Smooth muscle cell (in vitro differentiated cells): ENCODE data around the gene HEY2. TPM values are rescaled to one million over a fixed set of nuclear protein-coding genes. Genes with fewer than 3 reads are reported as not detected.

Experiments used
- DNase-seq: peaks from one replicate; lab custom pipeline; 2025; ENCODE audit not compliant: unreplicated experiment; lab: John Stamatoyannopoulos, UW
- H2AFZ ChIP-seq: fragments of 200-600 bp; sonication (generic); 2 replicates; pipeline ENCODE4 v1.6.0; 2016; ENCODE audit warnings: antibody characterized with exemption, low read depth, mild to moderate bottlenecking
- H3F3A ChIP-seq: fragments of 200-600 bp; sonication (generic); 2 replicates; pipeline ENCODE4 v1.6.0; 2017; ENCODE audit warnings: antibody characterized with exemption, low read depth
- H3K27ac ChIP-seq: fragments of 200-600 bp; sonication (generic); 2 replicates; pipeline ENCODE4 v1.5.1; 2016; ENCODE audit warnings: low read depth, mild to moderate bottlenecking
- H3K27me3 ChIP-seq: fragments of 200-600 bp; sonication (generic); 2 replicates; pipeline ENCODE4 v1.6.1; 2016; ENCODE audit warnings: low read depth, mild to moderate bottlenecking
- H3K36me3 ChIP-seq: fragments of 200-600 bp; sonication (generic); 2 replicates; pipeline ENCODE4 v1.5.1; 2016; ENCODE audit warnings: low read depth
- H3K4me1 ChIP-seq: fragments of 200-600 bp; sonication (generic); 2 replicates; pipeline ENCODE4 v1.5.1; 2016; ENCODE audit warnings: low read depth
- H3K4me2 ChIP-seq: fragments of 200-600 bp; sonication (generic); 2 replicates; pipeline ENCODE4 v1.6.0; 2016; ENCODE audit warnings: mild to moderate bottlenecking
- H3K4me3 ChIP-seq: fragments of 200-600 bp; sonication (generic); 2 replicates; pipeline ENCODE4 v1.5.1; 2016; ENCODE audit warnings: mild to moderate bottlenecking
- H3K79me2 ChIP-seq: fragments of 200-600 bp; sonication (generic); 2 replicates; pipeline ENCODE4 v1.6.0; 2016; ENCODE audit warnings: low read depth, mild to moderate bottlenecking
- H3K9ac ChIP-seq: fragments of 200-600 bp; sonication (generic); 2 replicates; pipeline ENCODE4 v1.6.0; 2016; ENCODE audit warnings: low read depth
- H3K9me3 ChIP-seq: fragments of 200-600 bp; sonication (generic); replicated peaks from 2 replicates; pipeline ENCODE4 v1.5.1; 2016; ENCODE audit warnings: low read depth
- H4K20me1 ChIP-seq: fragments of 200-600 bp; sonication (generic); 2 replicates; pipeline ENCODE4 v1.6.0; 2016; ENCODE audit warnings: low read depth
- WGBS: methylation state at CpG from one replicate; pipeline ENCODE4 v1.1.7; 2016; ENCODE audit warnings: low lambda C conversion rate; 5-methylcytosine and 5-hydroxymethylcytosine counted together
- polyA plus RNA-seq: library from polyadenylated mRNA; unstranded; fragments of >200 nt; fragmentation: Nextera tagmentation; extraction: Ambion mirVana; gene quantifications from 2 replicates; pipeline ENCODE4 v1.2.1, GENCODE V29; 2016
- total RNA-seq: library from RNA; depleted of rRNA; stranded (reverse); fragments of >200 nt; gene quantifications from 2 replicates; pipeline ENCODE4 v1.2.3, GENCODE V29; 2014
- TF ChIP-seq, protein P1 (sequence below): fragments of 200-600 bp; sonication (generic); IDR thresholded peaks from 2 replicates; pipeline ENCODE4 v1.5.1; 2017; ENCODE audit warnings: borderline replicate concordance, mild to moderate bottlenecking, antibody characterized with exemption; ENCODE audit not compliant: insufficient read depth, poor library complexity, severe bottlenecking

HEY2 gene
- total and polyA plus RNA-seq, 2 experiments from 2014 or later, result 17.2 to 35.2 TPM

DNA sequence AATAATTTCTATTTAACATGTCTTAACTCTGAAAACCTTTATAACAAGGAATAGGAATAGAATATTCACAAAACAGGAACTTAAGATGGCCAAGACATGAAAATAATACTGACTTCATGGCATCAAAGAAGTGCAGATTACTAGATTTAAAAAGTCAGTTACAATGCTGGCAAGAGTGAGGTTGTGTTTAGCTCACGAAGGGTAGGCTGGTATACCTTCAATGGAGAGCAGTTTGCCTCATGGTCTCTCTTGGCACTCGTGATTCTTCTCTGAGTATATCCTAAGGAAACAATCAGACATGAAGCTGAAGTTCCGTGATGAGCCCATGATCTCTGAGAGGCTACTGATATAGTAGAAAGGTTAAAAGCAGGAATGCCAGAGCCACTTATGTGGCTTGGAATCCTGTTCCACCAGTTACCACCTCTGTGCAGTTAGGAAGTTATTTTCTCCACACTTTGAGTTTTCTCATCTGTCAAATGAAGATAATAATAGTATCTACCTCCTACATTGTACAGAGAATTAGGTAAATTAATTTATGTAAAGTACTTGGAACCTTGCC, 48.5 kb downstream of the HEY2 start:
- H3K4me3 ChIP-seq, result no peak overlapping the region
- TF ChIP-seq, protein P1, sequence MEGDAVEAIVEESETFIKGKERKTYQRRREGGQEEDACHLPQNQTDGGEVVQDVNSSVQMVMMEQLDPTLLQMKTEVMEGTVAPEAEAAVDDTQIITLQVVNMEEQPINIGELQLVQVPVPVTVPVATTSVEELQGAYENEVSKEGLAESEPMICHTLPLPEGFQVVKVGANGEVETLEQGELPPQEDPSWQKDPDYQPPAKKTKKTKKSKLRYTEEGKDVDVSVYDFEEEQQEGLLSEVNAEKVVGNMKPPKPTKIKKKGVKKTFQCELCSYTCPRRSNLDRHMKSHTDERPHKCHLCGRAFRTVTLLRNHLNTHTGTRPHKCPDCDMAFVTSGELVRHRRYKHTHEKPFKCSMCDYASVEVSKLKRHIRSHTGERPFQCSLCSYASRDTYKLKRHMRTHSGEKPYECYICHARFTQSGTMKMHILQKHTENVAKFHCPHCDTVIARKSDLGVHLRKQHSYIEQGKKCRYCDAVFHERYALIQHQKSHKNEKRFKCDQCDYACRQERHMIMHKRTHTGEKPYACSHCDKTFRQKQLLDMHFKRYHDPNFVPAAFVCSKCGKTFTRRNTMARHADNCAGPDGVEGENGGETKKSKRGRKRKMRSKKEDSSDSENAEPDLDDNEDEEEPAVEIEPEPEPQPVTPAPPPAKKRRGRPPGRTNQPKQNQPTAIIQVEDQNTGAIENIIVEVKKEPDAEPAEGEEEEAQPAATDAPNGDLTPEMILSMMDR, result no peak
- no peaks in the 10 kb centered on the region for H4K20me1 ChIP-seq
- WGBS, result 58% methylated on average over 3 of the region's 3 CpGs
- H3K4me2 ChIP-seq, result peak overlapping the region; percentile 15
- H3K9me3 ChIP-seq, result no peaks in the 10 kb centered on the region
- peaks cover 51% of the 10 kb centered on the region for H3K79me2 ChIP-seq
- no peaks in the 10 kb centered on the region for H3F3A ChIP-seq
- no peak for DNase-seq
- H3K9ac ChIP-seq, result no peak overlapping the region
- no peak overlapping the region for H2AFZ ChIP-seq
- no peaks in the 10 kb centered on the region for H3K27me3 ChIP-seq
- H3K36me3 ChIP-seq, result no peaks in the 10 kb centered on the region
- H3K27ac ChIP-seq, result peak overlapping the region; percentile 8
- H3K4me1 ChIP-seq, result no peaks in the 10 kb centered on the region

DNA sequence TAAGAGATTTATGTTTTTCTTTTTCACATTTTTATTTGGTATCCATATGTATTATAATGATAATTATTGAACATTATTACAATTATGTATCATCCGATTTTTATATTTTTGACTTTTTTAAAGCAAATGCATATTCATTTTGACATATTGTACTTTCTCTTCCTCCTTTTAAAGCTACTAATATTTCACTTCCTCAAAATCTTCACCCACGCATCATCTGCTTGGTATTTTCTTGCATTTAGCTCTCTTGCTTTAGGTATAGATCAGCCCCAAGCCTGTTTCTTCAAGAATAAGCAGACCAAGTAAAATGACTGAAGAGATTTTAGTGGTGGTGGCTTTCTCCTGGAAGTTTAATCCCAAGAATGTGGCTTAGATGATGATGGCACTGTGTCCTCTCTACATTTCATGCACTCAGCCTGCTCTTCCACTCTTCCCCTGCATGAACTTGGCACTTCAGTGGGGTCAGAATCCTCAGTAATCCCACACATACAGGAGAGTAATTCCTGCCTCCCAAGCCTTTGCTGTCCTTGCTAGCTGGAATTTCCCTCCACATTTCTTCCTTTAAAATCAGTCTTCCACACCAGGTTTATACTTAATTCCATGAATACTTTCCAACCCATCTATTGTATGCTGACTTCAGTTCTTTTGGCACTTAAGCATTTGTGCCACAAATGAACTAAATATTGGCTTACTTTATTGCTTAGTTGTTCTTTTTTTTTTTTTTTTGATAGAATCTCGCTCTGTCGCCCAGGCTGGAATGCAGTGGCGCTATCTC, 49.5 kb downstream of the HEY2 start:
- TF ChIP-seq, protein P1, result no peak
- no peaks in the 10 kb centered on the region for H3F3A ChIP-seq
- no peaks in the 10 kb centered on the region for H3K27me3 ChIP-seq
- H3K4me1 ChIP-seq, result no peaks in the 10 kb centered on the region
- no peaks in the 10 kb centered on the region for H3K36me3 ChIP-seq
- H3K4me3 ChIP-seq, result no peak overlapping the region
- H3K4me2 ChIP-seq, result peak overlapping the region; percentile 15
- H3K9ac ChIP-seq, result no peak overlapping the region
- H3K27ac ChIP-seq, result peak overlapping the region; percentile 8
- DNase-seq, result no peak
- peaks cover 42% of the 10 kb centered on the region for H3K79me2 ChIP-seq
- H3K9me3 ChIP-seq, result no peaks in the 10 kb centered on the region
- 80% methylated on average over 5 of the region's 5 CpGs for WGBS
- no peaks in the 10 kb centered on the region for H4K20me1 ChIP-seq
- H2AFZ ChIP-seq, result no peak overlapping the region

DNA sequence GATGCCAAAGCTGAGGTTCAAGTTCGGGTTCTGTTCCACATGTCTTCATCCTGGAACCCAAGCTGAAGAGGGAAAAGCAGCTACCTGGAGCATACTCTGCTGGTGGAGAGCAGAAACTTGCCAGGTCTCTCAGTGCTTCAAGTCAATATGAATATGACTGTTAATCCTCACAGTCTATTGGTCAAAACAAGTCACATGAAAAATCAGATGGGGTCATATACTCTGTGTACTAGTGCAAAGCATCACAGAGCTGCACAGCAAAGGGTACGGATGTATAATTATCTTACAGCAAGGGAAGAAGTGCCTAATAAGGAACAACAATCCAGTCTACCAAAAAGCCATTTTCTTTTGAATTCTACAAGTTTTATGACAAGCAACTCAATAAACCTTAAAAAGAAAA, 53.0 kb downstream of the HEY2 start:
- 96% methylated on average over 2 of the region's 2 CpGs for WGBS
- Histone ChIP-seq H4K20me1 (no peaks in the 10 kb centered on the region), H3K27ac (no peak overlapping the region)

More for the DNA sequence above, 53.0 kb downstream of the HEY2 start:
- Histone ChIP-seq H3K4me2 (no peak overlapping the region), H3K27me3 (no peaks in the 10 kb centered on the region), H2AFZ (no peak overlapping the region), H3K4me3 (no peak overlapping the region), H3K4me1 (no peaks in the 10 kb centered on the region), H3K36me3 (no peaks in the 10 kb centered on the region), H3K9ac (no peak overlapping the region), H3K79me2 (peaks cover 27% of the 10 kb centered on the region), H3K9me3 (no peaks in the 10 kb centered on the region), H3F3A (no peaks in the 10 kb centered on the region)
- no peak for DNase-seq
- TF ChIP-seq, protein P1, result no peak
